Tibial nerve (tissue), 4 donors: ENCODE measurements around the gene CNOT6.

Source experiments
- CTCF ChIP-seq, 5 experiments: fragments of 200-600 bp in 3 of 5; fragments of 450-650 bp in 2 of 5; sonication (generic) in 3 of 5; IDR thresholded peaks; one replicate each; pipeline ENCODE4 v1.5.1; 2016 to 2019; ENCODE audit warnings: antibody characterized with exemption in 5 of 5, mild to moderate bottlenecking in 3 of 5, moderate library complexity in 2 of 5
- EP300 ChIP-seq, 2 donors: sonication (generic); formaldehyde crosslinking; IDR thresholded peaks; one replicate each; pipeline ENCODE4 v1.6.1; 2017; ENCODE audit warnings: antibody characterized with exemption in 2 of 2, mild to moderate bottlenecking in 1 of 2
- POLR2A ChIP-seq, 2 donors: fragments of 450-650 bp; IDR thresholded peaks; one replicate each; pipeline ENCODE4 v1.6.1; 2017; ENCODE audit warnings: antibody characterized with exemption in 2 of 2, mild to moderate bottlenecking in 2 of 2, moderate library complexity in 2 of 2

GRCh38 chr5:180609817-180610550, 115.8 kb downstream of the CNOT6 start:
- TF ChIP-seq CTCF (IDR thresholded peaks at IDR 0.05) (no peak), EP300 (IDR thresholded peaks at IDR 0.05) (no peak), POLR2A (IDR thresholded peaks at IDR 0.05) (no peak)
